Measurements from ENCODE around the gene ZIC1.

ZIC1 gene

DNA sequence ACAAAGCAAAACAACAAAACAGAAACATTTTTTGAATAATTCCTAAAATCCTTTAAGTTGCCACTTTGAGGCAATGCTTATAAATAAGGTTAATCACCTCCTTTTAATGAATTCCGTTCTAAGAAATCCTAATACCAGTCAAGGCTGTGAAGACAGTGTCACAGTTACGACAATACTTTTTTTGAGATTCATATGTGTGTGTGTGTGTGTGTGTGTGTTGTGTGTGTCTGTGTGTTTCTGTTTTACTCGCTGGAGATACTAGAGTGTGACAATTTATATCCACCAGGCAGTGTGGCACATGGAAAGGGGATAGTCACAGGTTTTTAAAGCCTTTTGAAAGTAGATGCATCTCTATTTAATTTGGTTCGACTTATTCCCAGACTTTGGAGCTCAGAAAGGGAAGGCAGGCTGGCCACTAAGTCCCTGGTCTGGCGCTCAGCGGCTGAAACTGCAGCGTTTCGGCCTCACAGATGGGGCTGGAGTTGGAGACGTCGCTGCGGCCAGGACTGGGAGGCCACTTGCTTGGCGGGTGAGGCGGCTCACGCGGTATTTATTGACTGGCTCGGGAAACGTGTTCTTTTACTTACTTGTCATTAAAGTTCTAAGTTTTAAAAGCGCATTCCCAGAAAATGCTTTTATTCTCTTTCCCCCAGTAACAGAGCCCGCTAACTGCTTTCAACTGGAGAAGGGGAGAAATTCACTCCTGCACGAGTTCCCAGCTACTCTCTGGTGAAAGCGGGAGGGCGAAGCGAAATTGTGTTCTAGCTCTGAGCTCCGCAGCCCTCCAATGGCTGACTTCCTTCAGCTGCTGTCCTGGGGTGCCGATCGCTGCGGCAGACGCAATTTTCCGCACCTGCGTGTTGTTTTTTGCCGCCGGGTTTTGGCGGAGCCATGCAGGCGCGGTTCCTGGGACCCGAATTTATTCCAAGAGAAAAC lies 13.7 kb downstream of the ZIC1 start:
- no peak for DNase-seq

DNA sequence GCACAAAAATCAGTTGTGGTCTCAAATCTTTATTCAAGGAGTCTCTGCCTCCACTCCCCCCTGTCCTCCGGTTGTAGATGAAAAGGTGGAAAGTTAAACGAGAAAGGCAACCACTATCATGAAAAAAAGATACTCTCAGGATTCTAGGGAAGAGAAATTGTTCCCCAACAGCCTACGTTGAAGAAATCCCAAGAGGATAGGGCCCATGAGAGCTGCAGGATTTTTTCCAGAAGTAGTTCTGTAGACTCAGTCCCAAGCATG lies 14.3 kb downstream of the ZIC1 start:
- no peak for DNase-seq

DNA sequence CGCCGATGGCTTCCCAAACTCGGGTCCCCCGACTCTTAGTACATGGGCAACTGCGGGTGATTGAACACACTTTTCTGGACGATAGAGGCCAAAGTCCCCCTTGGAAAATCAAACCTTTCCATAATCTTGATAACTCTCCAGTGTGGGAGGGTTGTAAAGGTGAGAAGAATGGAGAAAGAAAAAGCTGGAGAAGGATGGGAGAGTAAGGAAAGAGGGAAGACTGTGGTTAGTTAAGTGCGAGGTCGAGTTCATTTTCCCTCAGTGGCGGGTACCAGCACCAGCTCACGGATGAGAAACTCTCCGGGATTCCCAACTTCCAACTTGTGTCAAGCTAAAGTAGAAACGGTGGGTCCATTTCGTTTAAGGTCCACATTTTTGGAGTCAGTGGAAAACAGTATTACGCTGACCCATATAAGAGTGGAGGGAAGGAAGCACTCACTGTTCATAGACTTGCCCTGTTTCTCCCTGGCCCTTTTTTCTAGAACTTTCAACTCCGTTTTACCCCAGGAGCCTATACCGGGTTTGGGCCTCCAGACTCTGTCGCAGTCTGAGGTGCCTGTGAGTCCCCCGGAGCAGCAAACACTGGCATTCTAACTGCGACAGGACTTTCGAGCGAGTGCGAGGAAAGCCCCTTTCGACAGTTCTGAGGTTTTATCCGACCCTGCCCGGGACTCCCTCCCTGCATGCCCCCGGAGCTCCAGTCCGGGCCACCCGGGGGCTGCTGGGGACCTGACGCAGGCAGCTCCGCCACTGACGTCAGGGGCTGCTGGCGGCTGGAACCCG lies 14.8 kb downstream of the ZIC1 start:
- DNase-seq = no peak

- no peak for DNase-seq
Observed at GRCh38 chr3:147424581-147425387, 15.6 kb downstream of the ZIC1 start.

- no peak for DNase-seq
Observed at GRCh38 chr3:147425388-147425850, 16.3 kb downstream of the ZIC1 start.

DNA sequence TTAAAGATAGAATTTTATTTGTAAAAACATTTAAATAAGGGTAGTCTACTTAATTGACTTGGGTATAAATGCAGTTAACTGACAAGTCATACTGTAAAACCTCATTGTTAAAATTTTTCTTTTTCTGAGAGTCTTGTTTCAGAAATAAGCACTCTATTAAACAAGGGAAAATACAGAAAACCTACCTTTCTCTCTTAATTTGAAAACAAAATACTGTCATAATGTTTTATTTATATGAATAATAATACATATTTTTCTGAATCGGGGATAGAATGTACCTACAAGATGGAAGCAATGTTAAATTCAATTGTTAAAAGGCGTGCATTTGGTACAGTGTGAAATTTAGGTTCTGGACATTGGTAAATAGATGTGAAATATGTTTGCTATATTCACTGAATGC lies 17.8 kb downstream of the ZIC1 start:
- DNase-seq = no peak

DNA sequence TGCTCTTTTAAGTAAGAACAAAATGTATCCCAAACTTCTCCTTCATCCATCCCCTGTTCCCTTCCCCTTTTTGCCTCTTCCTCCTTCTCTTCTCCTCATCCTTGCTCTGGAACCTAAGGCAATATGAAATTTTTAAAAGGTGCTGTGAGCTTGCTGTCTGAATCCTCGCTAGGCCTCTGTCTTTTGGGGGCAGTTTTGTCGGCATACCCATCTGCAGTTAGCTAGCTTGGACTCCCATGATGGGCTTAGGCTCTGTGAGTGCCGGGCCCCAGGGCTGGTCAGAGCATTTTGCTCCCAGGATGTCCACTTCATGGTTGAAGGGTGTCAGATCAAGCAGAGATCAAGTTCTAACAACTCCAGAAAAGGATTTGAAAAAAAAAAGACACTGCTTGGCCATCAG lies 18.6 kb downstream of the ZIC1 start:
- DNase-seq = no peak

DNA sequence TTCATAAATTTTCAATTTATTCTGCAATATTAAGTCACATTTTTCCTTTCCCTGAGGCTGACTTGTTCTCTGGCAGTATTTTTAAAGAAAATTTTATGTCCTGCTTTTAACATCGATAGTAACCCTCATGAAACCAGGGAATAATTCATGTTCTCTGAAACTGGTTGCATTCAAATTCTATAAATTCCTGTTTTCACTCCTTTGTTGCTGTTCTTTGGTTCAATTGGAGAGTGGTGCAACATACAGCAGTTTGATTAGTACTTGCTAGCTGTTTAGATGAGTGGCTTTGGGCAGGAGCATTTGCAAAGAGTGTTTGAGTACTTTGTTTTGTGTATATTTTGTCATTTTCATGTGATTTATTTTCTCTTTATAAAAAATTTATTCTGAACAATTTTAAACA lies 19.2 kb downstream of the ZIC1 start:
- DNase-seq = no peak

DNA sequence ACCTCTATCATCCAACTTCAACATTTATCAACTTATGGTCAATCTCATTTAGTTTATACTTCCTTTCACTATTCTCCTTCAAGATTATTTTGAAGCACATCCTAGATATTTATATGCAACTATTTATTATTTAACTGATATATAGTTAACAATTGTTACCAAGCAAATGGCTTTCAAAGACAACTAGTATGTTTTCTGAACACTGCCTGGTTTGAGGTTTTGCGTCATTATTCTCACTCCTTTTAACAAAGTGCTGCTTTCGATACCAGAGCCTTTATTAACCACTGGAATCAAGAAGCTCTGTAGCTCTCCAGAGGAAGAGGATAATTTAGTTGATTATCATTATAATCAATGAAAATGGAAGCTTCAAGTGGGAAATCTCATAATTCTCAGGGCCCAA lies 19.6 kb downstream of the ZIC1 start:
- no peak for DNase-seq

- DNase-seq = no peak
Observed at GRCh38 chr3:147431751-147432150, 22.6 kb downstream of the ZIC1 start.

- DNase-seq = no peak
Observed at GRCh38 chr3:147447224-147447623, 38.1 kb downstream of the ZIC1 start.

DNA sequence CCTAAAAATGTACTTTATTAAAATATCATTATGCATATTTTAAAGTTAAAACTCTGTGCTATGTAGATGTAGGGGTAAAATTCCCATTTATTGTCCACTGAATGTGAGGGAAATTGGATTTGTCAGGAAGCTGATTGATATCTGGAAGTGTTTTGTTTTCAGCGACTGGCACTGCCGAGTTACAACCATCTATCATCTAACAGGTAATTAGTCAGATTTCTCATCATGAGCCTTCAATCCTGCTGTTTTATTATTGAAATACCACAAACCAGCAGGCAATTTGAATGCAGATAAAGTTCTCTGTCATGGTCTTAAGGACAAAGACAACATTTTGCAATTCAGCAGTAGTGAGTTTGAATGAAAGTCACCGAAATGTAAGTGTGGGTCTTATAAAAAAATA lies 40.5 kb downstream of the ZIC1 start:
- DNase-seq = no peak

GRCh38 chr3:147458995-147459704 lies 50.0 kb downstream of the ZIC1 start:
- no peak for DNase-seq

- no peak for DNase-seq
Observed at GRCh38 chr3:147462856-147463255, 53.7 kb downstream of the ZIC1 start.

Data from T-helper 2 cell (primary cell).